Measurements from ENCODE around the gene DBH.

The DBH gene

DNA sequence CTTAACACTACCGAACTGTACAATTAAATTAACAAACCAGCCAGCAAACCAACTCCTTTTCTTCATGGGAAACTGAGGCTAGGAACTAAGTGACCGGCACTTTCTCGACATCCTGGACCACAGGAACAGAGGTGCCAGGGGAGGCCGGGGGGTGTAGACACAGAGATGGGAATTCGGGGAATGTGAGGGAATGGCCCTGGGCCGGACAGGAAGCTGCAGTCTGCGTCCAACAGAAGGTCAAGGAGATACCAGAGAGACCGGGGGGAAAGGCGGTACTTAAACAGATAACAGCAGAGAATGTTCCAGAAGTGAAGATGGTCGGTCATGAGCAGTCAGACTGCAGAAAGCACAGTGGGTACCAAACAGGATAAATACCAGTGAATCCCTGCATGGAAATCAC, 40.3 kb downstream of the DBH start:
- no peak for TF ChIP-seq CTCF (conservative IDR thresholded peaks at IDR 0.05; ENCODE audit: low read depth, low read length)
- no peak for DNase-seq (ENCODE audit: low read depth)
- no peak overlapping the region for H3K4me3 ChIP-seq (ENCODE audit: low read depth, low read length)

- no peak for TF ChIP-seq CTCF (conservative IDR thresholded peaks at IDR 0.05; ENCODE audit: low read depth, low read length)
- DNase-seq (ENCODE audit: low read depth): no peak
Measured at GRCh38 chr9:133677126-133678010, 41.2 kb downstream of the DBH start.

DNA sequence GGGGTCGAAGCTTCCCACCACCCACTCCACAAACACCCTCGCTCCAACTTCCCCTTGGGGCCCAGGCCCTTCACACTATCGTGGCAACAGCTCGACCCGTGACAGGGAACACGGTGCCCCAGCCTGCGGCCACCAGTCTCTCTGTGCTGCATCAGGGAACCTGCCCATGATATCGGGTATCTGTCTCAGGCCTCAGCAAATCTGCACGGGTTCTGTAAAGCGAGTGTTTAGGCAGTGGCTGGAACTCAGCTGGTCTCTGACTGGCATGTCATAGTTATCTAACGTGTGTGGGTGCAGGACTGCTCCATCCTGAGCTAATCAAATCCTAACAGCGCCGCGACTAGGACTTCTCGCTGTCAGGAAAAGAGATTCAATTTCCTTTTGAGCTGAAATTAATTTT, 42.9 kb downstream of the DBH start:
- H3K4me3 ChIP-seq (ENCODE audit: low read depth, low read length): no peak overlapping the region
- no peak for DNase-seq (ENCODE audit: low read depth)
- TF ChIP-seq CTCF (conservative IDR thresholded peaks at IDR 0.05; ENCODE audit: low read depth, low read length): no peak

More at GRCh38 chr9:133677126-133678010, 41.2 kb downstream of the DBH start:
- H3K4me3 ChIP-seq (ENCODE audit: low read depth, low read length): no peak overlapping the region

DNA sequence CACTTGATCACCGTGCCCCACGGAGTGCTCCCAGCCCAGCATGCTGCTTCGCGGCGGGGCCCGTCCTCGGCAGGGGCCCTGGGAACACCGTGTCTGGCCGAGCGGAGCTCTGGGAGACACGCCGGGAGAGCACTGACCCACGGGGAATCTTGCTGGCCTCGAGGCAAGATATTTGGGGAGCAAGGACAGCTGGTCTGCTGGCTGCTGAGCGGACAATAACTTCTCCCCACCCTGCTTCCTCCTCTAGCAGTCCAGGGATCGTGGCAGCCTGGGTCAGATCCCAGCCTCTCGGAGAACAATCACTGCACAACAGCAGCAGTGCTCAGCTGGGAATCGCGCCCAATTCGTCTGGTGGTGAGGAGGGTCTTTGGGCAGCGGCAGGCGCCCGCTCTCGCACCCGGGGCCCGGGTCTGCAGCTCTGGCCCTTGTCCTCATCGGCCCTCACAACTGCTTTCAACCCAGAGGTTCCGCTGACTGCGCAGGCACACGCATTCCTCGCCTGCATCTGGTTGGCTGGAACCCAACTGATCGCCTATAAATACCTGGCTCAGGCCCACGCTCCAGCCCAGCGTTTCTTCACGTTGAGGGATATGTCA, 43.4 kb downstream of the DBH start:
- no peak for DNase-seq (ENCODE audit: low read depth)
- no peak overlapping the region for H3K4me3 ChIP-seq (ENCODE audit: low read depth, low read length)
- TF ChIP-seq CTCF (conservative IDR thresholded peaks at IDR 0.05; ENCODE audit: low read depth, low read length): no peak

GRCh38 chr9:133680250-133680975, 44.2 kb downstream of the DBH start:
- H3K4me3 ChIP-seq (ENCODE audit: low read depth, low read length): no peak overlapping the region
- no peak for DNase-seq (ENCODE audit: low read depth)
- no peak for TF ChIP-seq CTCF (conservative IDR thresholded peaks at IDR 0.05; ENCODE audit: low read depth, low read length)

- no peak for TF ChIP-seq CTCF (conservative IDR thresholded peaks at IDR 0.05; ENCODE audit: low read depth, low read length)
- no peak for DNase-seq (ENCODE audit: low read depth)
- H3K4me3 ChIP-seq (ENCODE audit: low read depth, low read length): no peak overlapping the region
Measured at GRCh38 chr9:133680976-133681657, 45.0 kb downstream of the DBH start.
